ENCODE measurements around the gene ERMN. TPM values are rescaled to one million over a fixed set of nuclear protein-coding genes. Genes with fewer than 3 reads are reported as not detected.

Gene ERMN
- total and polyA plus RNA-seq, 4 donors = 0.51 to 1.6 (median 0.62) TPM

DNA sequence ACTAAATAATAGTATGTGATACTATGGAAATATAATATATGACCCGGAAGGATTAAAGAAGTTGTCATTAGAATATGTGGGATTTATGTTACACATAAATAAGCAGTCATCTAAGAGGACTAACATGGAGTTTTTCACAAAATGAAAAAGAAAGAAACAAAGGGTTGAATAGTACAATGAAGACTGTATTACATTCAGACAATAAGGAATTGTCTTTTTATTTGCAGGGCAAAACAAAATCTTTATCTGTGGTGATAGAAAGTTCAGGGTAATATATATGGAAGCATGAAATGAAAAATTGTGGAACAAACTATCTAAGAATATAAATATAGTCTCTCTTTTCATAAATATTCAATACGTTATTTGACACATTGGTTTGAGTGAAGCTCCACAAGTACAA, 5.8 kb downstream of the ERMN start:
- WGBS, 2 donors = 92 to 94% methylated on average over 2 of the region's 2 CpGs
- H3K36me3 ChIP-seq (ENCODE audit: control insufficient read depth in 4 of 4, insufficient read depth in 4 of 4, low read length in 4 of 4) = no peaks in the 10 kb centered on the region
- H3K27me3 ChIP-seq (ENCODE audit: control insufficient read depth in 3 of 3, insufficient read depth in 3 of 3, low read length in 2 of 3) = peaks cover 0 to 3% (median 0%) of the 10 kb centered on the region in 3 donors
- no peaks in the 10 kb centered on the region for H3K4me1 ChIP-seq (ENCODE audit: control insufficient read depth in 5 of 5, insufficient read depth in 5 of 5, low read length in 5 of 5)
- H3K9ac ChIP-seq (ENCODE audit: insufficient read depth in 1 of 2, low read length in 2 of 2) = no peak overlapping the region
- no peak for ATAC-seq (ENCODE audit: insufficient read depth, low FRiP score)
- no peak overlapping the region for H3K4me3 ChIP-seq
- TF ChIP-seq, protein P1, sequence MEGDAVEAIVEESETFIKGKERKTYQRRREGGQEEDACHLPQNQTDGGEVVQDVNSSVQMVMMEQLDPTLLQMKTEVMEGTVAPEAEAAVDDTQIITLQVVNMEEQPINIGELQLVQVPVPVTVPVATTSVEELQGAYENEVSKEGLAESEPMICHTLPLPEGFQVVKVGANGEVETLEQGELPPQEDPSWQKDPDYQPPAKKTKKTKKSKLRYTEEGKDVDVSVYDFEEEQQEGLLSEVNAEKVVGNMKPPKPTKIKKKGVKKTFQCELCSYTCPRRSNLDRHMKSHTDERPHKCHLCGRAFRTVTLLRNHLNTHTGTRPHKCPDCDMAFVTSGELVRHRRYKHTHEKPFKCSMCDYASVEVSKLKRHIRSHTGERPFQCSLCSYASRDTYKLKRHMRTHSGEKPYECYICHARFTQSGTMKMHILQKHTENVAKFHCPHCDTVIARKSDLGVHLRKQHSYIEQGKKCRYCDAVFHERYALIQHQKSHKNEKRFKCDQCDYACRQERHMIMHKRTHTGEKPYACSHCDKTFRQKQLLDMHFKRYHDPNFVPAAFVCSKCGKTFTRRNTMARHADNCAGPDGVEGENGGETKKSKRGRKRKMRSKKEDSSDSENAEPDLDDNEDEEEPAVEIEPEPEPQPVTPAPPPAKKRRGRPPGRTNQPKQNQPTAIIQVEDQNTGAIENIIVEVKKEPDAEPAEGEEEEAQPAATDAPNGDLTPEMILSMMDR (IDR thresholded peaks at IDR 0.05; ENCODE audit: control extremely low read depth, extremely low read depth) = no peak
- no peak for DNase-seq
- no peak overlapping the region for H3K27ac ChIP-seq (ENCODE audit: low read depth in 1 of 2, low read length in 1 of 2)
- no peaks in the 10 kb centered on the region for H3K9me3 ChIP-seq (ENCODE audit: control insufficient read depth in 4 of 4, insufficient read depth in 3 of 4, low read length in 3 of 4)

DNA sequence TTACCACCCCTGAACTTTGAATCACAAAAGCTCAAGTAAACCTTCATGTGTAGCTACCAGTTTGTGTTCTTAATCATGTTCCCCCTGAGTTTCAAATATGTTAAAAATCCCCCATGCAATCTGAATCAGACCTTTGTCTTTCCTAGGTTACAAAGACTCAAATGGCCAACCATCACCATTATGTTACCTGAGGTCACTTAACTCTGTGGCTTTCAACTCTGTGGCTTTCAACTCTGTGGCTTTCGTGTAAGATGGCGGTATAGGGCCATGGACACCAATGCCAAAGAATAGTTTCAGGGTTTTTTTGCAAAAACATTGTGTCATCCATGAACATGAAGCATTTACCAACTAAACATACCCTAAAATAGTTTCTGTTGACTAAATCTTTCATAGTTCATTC, 6.7 kb downstream of the ERMN start:
- ATAC-seq (ENCODE audit: insufficient read depth, low FRiP score) = no peak
- Histone ChIP-seq H3K9ac (ENCODE audit: insufficient read depth in 1 of 2, low read length in 2 of 2) (no peak overlapping the region), H3K27ac (ENCODE audit: low read depth in 1 of 2, low read length in 1 of 2) (no peak overlapping the region), H3K4me1 (ENCODE audit: control insufficient read depth in 5 of 5, insufficient read depth in 5 of 5, low read length in 5 of 5) (no peaks in the 10 kb centered on the region), H3K36me3 (ENCODE audit: control insufficient read depth in 4 of 4, insufficient read depth in 4 of 4, low read length in 4 of 4) (no peaks in the 10 kb centered on the region), H3K4me3 (no peak overlapping the region), H3K27me3 (ENCODE audit: control insufficient read depth in 3 of 3, insufficient read depth in 3 of 3, low read length in 2 of 3) (peaks cover 0 to 3% (median 0%) of the 10 kb centered on the region in 3 donors), H3K9me3 (ENCODE audit: control insufficient read depth in 4 of 4, insufficient read depth in 3 of 4, low read length in 3 of 4) (no peaks in the 10 kb centered on the region)
- TF ChIP-seq, protein P1 (IDR thresholded peaks at IDR 0.05; ENCODE audit: control extremely low read depth, extremely low read depth) = no peak
- DNase-seq = no peak
- WGBS, 2 donors = 96 to 97% methylated on average over 2 of the region's 2 CpGs

DNA sequence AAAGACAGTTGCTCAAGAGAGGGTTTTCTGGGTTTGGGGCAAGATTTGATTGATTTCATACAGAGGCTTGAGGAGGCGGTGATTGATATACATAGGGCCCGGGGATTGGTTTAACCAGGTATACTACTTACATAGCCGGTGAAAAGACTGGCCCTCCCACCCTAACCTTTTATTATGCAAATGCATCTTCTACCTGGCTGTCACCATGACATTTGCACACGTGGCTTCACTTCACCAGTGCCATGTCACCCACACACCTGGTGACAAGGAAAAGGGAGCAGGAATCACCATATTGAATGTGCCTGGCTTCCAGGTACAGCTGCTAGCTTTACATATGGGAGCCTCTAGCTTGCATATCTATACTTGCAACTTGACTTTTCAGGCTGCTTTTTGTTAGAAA, 9.7 kb downstream of the ERMN start:
- H3K9ac ChIP-seq (ENCODE audit: insufficient read depth in 1 of 2, low read length in 2 of 2) = no peak overlapping the region
- no peak for ATAC-seq (ENCODE audit: insufficient read depth, low FRiP score)
- no peaks in the 10 kb centered on the region for H3K36me3 ChIP-seq (ENCODE audit: control insufficient read depth in 4 of 4, insufficient read depth in 4 of 4, low read length in 4 of 4)
- H3K9me3 ChIP-seq (ENCODE audit: control insufficient read depth in 4 of 4, insufficient read depth in 3 of 4, low read length in 3 of 4) = no peaks in the 10 kb centered on the region
- H3K27me3 ChIP-seq (ENCODE audit: control insufficient read depth in 3 of 3, insufficient read depth in 3 of 3, low read length in 2 of 3) = no peaks in the 10 kb centered on the region
- WGBS, 2 donors = 86 to 88% methylated on average over 4 of the region's 4 CpGs
- no peak overlapping the region for H3K4me3 ChIP-seq
- DNase-seq = no peak
- H3K27ac ChIP-seq (ENCODE audit: low read depth in 1 of 2, low read length in 1 of 2) = no peak overlapping the region
- no peaks in the 10 kb centered on the region for H3K4me1 ChIP-seq (ENCODE audit: control insufficient read depth in 5 of 5, insufficient read depth in 5 of 5, low read length in 5 of 5)
- TF ChIP-seq, protein P1 (IDR thresholded peaks at IDR 0.05; ENCODE audit: control extremely low read depth, extremely low read depth) = no peak

DNA sequence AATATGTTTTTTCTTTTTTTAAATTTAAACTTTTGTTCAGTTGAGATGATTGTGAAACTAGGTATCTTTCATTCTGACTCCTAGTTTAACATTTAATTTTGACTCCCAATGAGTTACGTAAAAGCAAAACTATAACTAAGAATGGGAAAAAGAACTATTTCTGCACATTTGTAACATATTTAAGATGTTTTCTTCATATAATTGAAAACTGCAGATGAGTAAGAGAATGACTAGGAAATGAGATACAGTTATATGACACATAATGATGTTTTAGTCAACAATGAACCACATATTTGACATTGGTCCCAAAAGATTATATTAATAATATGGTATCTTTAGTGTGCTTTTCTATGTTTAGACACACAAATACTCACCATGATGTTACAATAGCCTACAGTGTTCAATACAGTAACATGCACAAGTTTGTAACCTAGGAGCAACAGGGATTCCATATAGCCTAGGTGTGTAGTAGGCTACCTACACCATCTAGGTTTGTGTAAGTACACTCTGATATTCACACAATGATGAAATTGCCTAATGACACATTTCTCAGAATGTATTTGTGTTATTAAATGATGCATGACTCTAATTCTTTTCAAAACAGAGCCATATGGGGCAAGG, 12.6 kb downstream of the ERMN start:
- no peak for ATAC-seq (ENCODE audit: insufficient read depth, low FRiP score)
- H3K9ac ChIP-seq (ENCODE audit: insufficient read depth in 1 of 2, low read length in 2 of 2) = no peak overlapping the region
- DNase-seq = no peak
- no peaks in the 10 kb centered on the region for H3K9me3 ChIP-seq (ENCODE audit: control insufficient read depth in 4 of 4, insufficient read depth in 3 of 4, low read length in 3 of 4)
- no peak overlapping the region for H3K4me3 ChIP-seq
- TF ChIP-seq, protein P1 (IDR thresholded peaks at IDR 0.05; ENCODE audit: control extremely low read depth, extremely low read depth) = no peak
- WGBS, 2 donors = 94 to 96% methylated on average over 1 of the region's 1 CpG
- H3K36me3 ChIP-seq (ENCODE audit: control insufficient read depth in 4 of 4, insufficient read depth in 4 of 4, low read length in 4 of 4) = no peaks in the 10 kb centered on the region
- H3K27me3 ChIP-seq (ENCODE audit: control insufficient read depth in 3 of 3, insufficient read depth in 3 of 3, low read length in 2 of 3) = no peaks in the 10 kb centered on the region
- no peak overlapping the region for H3K27ac ChIP-seq (ENCODE audit: low read depth in 1 of 2, low read length in 1 of 2)
- H3K4me1 ChIP-seq (ENCODE audit: control insufficient read depth in 5 of 5, insufficient read depth in 5 of 5, low read length in 5 of 5) = no peaks in the 10 kb centered on the region

All from lung (tissue), 12 donors.